B cell (primary cell): ENCODE data around the gene DPAGT1. TPM values are rescaled to one million over a fixed set of nuclear protein-coding genes. Genes with fewer than 3 reads are reported as not detected.

Experiments used
- ATAC-seq: fragments of 200-7000 bp; cut with Tn5 transposase; one replicate; pipeline ENCODE4 v1.10.0; 2021; ENCODE audit warnings: low read depth, mild to moderate bottlenecking, moderate number of reproducible peaks, moderate library complexity
- CTCF ChIA-PET: fragments of 350-600 bp; sonication (Branson Sonifier 250); formaldehyde crosslinking; loops from one replicate; lab custom pipeline; 2021; ENCODE audit warnings: antibody characterized with exemption, inconsistent platforms; lab: Charles Lee
- POLR2A ChIA-PET: fragments of 350-600 bp; sonication (Branson Sonifier 250); formaldehyde crosslinking; loops from one replicate; lab custom pipeline; 2021; ENCODE audit warnings: antibody characterized with exemption; lab: Charles Lee
- DNase-seq: peaks from one replicate; pipeline ENCODE4 v3.0.0; 2013
- H2AFZ ChIP-seq: 2 replicates; pipeline ENCODE4 v1.6.1; 2012; ENCODE audit warnings: mild to moderate bottlenecking, low read depth, low read length; ENCODE audit not compliant: insufficient read depth, poor library complexity, severe bottlenecking
- H3K27ac ChIP-seq, 2 donors: 1 replicate in 1 of 2; 2 replicates in 1 of 2; pipeline ENCODE4 v1.5.1; 2012 to 2013; ENCODE audit warnings: low read length in 2 of 2, mild to moderate bottlenecking in 2 of 2, moderate library complexity in 1 of 2
- H3K27me3 ChIP-seq, 4 experiments: fragments of 200-600 bp in 1 of 4; sonication (generic) in 1 of 4; replicated peaks in 1 of 4; 1 replicate in 2 of 4; 2 replicates in 2 of 4; pipeline versions ENCODE4 v1.6.1 to v1.7.0; 2013 to 2016; ENCODE audit warnings: low read length in 3 of 4, mild to moderate bottlenecking in 2 of 4, mixed read lengths in 1 of 4, moderate library complexity in 1 of 4; ENCODE audit not compliant: insufficient read depth in 4 of 4, control insufficient read depth in 3 of 4; ENCODE audit errors: control extremely low read depth in 1 of 4
- H3K36me3 ChIP-seq, 2 experiments: replicated peaks in 1 of 2; 1 replicate in 1 of 2; 2 replicates in 1 of 2; pipeline versions ENCODE4 v1.6.1 to v1.7.1; 2013; ENCODE audit warnings: low read length in 1 of 2; ENCODE audit not compliant: insufficient read depth in 2 of 2, control insufficient read depth in 1 of 2; ENCODE audit errors: control extremely low read depth in 1 of 2, extremely low read depth in 1 of 2
- H3K4me1 ChIP-seq, 2 donors: fragments of 200-600 bp in 1 of 2; sonication (generic) in 1 of 2; 1 replicate in 1 of 2; 2 replicates in 1 of 2; pipeline versions ENCODE4 v1.5.1 to v1.6.1; 2013 to 2017; ENCODE audit warnings: low read length in 2 of 2; ENCODE audit not compliant: control insufficient read depth in 2 of 2, insufficient read depth in 2 of 2
- H3K4me2 ChIP-seq: replicated peaks from 2 replicates; pipeline ENCODE3; 2012; ENCODE audit warnings: mild to moderate bottlenecking, low read depth, low read length; ENCODE audit not compliant: poor library complexity, severe bottlenecking
- H3K4me3 ChIP-seq, 5 experiments: fragments of 200-600 bp in 1 of 5; sonication (generic) in 1 of 5; 1 replicate in 3 of 5; 2 replicates in 2 of 5; pipeline versions ENCODE4 v1.5.1 to v1.7.0; 2011 to 2016; ENCODE audit warnings: low read length in 4 of 5, mild to moderate bottlenecking in 4 of 5, low read depth in 2 of 5, control low read depth in 1 of 5, moderate library complexity in 1 of 5; ENCODE audit not compliant: insufficient read depth in 1 of 5; ENCODE audit errors: control extremely low read depth in 1 of 5, extremely low read depth in 1 of 5
- H3K79me2 ChIP-seq: fragments of 200-600 bp; sonication (generic); one replicate; pipeline ENCODE4 v1.6.0; 2016; ENCODE audit warnings: low read length; ENCODE audit not compliant: control insufficient read depth, insufficient read depth
- H3K9ac ChIP-seq: fragments of 200-600 bp; sonication (generic); 2 replicates; pipeline ENCODE4 v1.6.1; 2017; ENCODE audit warnings: mild to moderate bottlenecking, low read length, moderate library complexity
- H3K9me3 ChIP-seq, 3 donors: one replicate each; pipeline versions ENCODE4 v1.6.1 to v1.7.1; 2013; ENCODE audit warnings: low read length in 2 of 3; ENCODE audit not compliant: control insufficient read depth in 2 of 3, insufficient read depth in 1 of 3; ENCODE audit errors: control extremely low read depth in 1 of 3
- H4K20me1 ChIP-seq: 2 replicates; pipeline ENCODE4 v1.6.0; 2012; ENCODE audit warnings: mild to moderate bottlenecking, low read length; ENCODE audit not compliant: insufficient read depth, control insufficient read depth, poor library complexity, severe bottlenecking
- H3K27ac Mint-ChIP-seq: one replicate; pipeline ENCODE4 v1.8.0; 2021; ENCODE audit warnings: mixed read lengths
- H3K27me3 Mint-ChIP-seq: one replicate; pipeline ENCODE4 v1.8.0; 2021; ENCODE audit warnings: mixed read lengths
- H3K4me1 Mint-ChIP-seq: one replicate; pipeline ENCODE4 v1.8.0; 2021; ENCODE audit warnings: mixed read lengths
- H3K4me3 Mint-ChIP-seq: one replicate; pipeline ENCODE4 v1.8.0; 2021; ENCODE audit warnings: mixed read lengths
- H3K9me3 Mint-ChIP-seq: one replicate; pipeline ENCODE4 v1.8.0; 2022; ENCODE audit warnings: mixed read lengths; ENCODE audit not compliant: insufficient read depth
- CTCF ChIP-seq: fragments of 200-600 bp; IDR thresholded peaks from one replicate; pipeline ENCODE4 v1.8.0; 2022; ENCODE audit warnings: antibody characterized with exemption, mild to moderate bottlenecking
- EZH2 ChIP-seq: IDR thresholded peaks from 2 replicates; pipeline ENCODE4 v1.6.1; 2012; ENCODE audit warnings: borderline replicate concordance, low read depth, mild to moderate bottlenecking, moderate library complexity, low read length; ENCODE audit not compliant: insufficient read depth, poor library complexity, severe bottlenecking
- WGBS: methylation state at CpG from one replicate; pipeline ENCODE4 v1.1.5; 2013; ENCODE audit warnings: missing lambda C conversion rate; ENCODE audit not compliant: insufficient coverage; 5-methylcytosine and 5-hydroxymethylcytosine counted together
- intact Hi-C: fragments of 100-400 bp; cut with micrococcal nuclease; formaldehyde crosslinking; loops from one replicate; pipeline ENCODE4 v1.10.0; 2022
- polyA plus RNA-seq: library from polyadenylated mRNA; depleted of rRNA; stranded (reverse); fragments of >200 nt; gene quantifications from 2 replicates; pipeline ENCODE4 v1.2.3, GENCODE V29; 2012
- total RNA-seq, 2 donors: library from RNA; stranded (reverse); fragments of 120-200 nt in 1 of 2; gene quantifications; 1 replicate in 1 of 2; 2 replicates in 1 of 2; pipeline versions ENCODE4 v1.2.3 to v1.2.4, GENCODE V29; 2013 to 2022

Gene DPAGT1
- total and polyA plus RNA-seq, 2 donors (not counting 1 experiment from before 2014, with no cell fraction given), result 38.3 to 64.3 TPM

- Histone ChIP-seq H3K9me3 (no peaks in the 10 kb centered on the region), H3K4me2 (no peak overlapping the region), H3K9ac (no peak overlapping the region), H3K27ac (no peak overlapping the region), H3K4me1 (peaks cover 27 to 38% of the 10 kb centered on the region in 2 donors), H3K4me3 (no peak overlapping the region), H3K79me2 (peaks cover 34% of the 10 kb centered on the region), H2AFZ (no peak overlapping the region), H3K27me3 (no peaks in the 10 kb centered on the region), H4K20me1 (no peaks in the 10 kb centered on the region), H3K36me3 (peaks cover 0 to 46% of the 10 kb centered on the region in 2 experiments)
- ChIA-PET POLR2A (interaction anchor here (0.5 kb wide), 1 partner anchor 20 kb away, joined by 7 read pairs; no protein-coding TSS in a partner anchor), CTCF (no interaction called here)
- Mint-ChIP-seq H3K9me3 (no peaks in the 10 kb centered on the region), H3K27ac (no peak overlapping the region), H3K4me1 (peaks cover 46% of the 10 kb centered on the region), H3K4me3 (peak overlapping the region; percentile 53), H3K27me3 (no peaks in the 10 kb centered on the region)
- no peak for DNase-seq
- WGBS, result 96% methylated on average over 8 of the region's 10 CpGs
- intact Hi-C loops, result no loop called here
- TF ChIP-seq EZH2 (no peak), CTCF (no peak)
- ATAC-seq, result no peak
Measured at GRCh38 chr11:119054418-119054817, 47.2 kb downstream of the DPAGT1 start.

- Mint-ChIP-seq H3K9me3 (no peaks in the 10 kb centered on the region), H3K4me3 (peak overlapping the region; percentile 37), H3K27me3 (no peaks in the 10 kb centered on the region), H3K4me1 (peaks cover 36% of the 10 kb centered on the region), H3K27ac (peak overlapping the region; percentile 73)
- intact Hi-C loops, result no loop called here
- Histone ChIP-seq H4K20me1 (no peaks in the 10 kb centered on the region), H3K79me2 (peaks cover 23% of the 10 kb centered on the region), H3K9me3 (no peaks in the 10 kb centered on the region), H3K4me2 (peak overlapping the region; percentile 42), H2AFZ (no peak overlapping the region), H3K27me3 (no peaks in the 10 kb centered on the region), H3K9ac (no peak overlapping the region), H3K4me3 (no peak overlapping the region), H3K36me3 (peaks cover 0 to 67% of the 10 kb centered on the region in 2 experiments), H3K27ac (no peak overlapping the region), H3K4me1 (peaks cover 19 to 28% of the 10 kb centered on the region in 2 donors)
- ChIA-PET CTCF (interaction anchor here (0.8 to 1.0 kb wide), 2 partner anchors 15 to 34 kb away, joined by 3 read pairs; partner anchors contain the start of genes TRAPPC4 and VPS11), POLR2A (interaction anchor here (0.8 kb wide), 1 partner anchor 22 kb away, joined by 3 read pairs; the partner anchor contains the start of gene SLC37A4)
- 88% methylated on average over 22 of the region's 23 CpGs for WGBS
- no peak for DNase-seq
- TF ChIP-seq EZH2 (no peak), CTCF (no peak)
- no peak for ATAC-seq
Measured at GRCh38 chr11:119052163-119052814, 49.4 kb downstream of the DPAGT1 start.
